ENCODE results near the gene RAB37. TPM values are rescaled to one million over a fixed set of nuclear protein-coding genes. Genes with fewer than 3 reads are reported as not detected.

Gene RAB37
- total and polyA plus RNA-seq, 12 donors: 0.39 to 6.6 (median 2.7) TPM

DNA sequence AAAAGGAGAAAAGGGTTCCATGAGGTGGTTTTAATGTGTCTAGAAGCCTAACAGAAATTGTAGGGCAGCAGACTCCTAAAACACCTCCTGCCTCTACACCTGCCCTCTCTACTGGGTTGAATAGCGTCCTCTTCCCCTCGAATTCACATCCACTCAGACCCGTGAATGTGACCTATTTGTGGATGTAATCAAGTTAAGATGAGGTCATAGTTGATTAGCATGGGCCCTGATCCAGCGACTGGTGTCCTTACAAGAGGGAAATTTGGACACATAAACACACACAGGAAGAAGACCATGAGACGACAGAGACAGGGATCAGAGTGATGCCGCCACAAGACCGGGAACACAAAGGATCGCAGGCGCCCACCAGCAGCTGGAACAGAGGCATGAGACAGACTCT is 37.8 kb upstream of the RAB37 start:
- Histone ChIP-seq H3K36me3 (replicated peaks in 1 of 2) (no peaks in the 10 kb centered on the region), H3K27ac (no peak overlapping the region), H3K4me1 (replicated peaks in 1 of 2) (no peaks in the 10 kb centered on the region), H3K27me3 (peaks cover 9% of the 10 kb centered on the region), H3K9me3 (replicated peaks in 1 of 3) (no peaks in the 10 kb centered on the region), H3K4me3 (no peak overlapping the region)
- intact Hi-C loops (cut with DNase I): no loop called here
- DNase-seq: no peak
- TF ChIP-seq POLR2A (IDR thresholded peaks at IDR 0.05): no peak
- TF ChIP-seq, protein P1, sequence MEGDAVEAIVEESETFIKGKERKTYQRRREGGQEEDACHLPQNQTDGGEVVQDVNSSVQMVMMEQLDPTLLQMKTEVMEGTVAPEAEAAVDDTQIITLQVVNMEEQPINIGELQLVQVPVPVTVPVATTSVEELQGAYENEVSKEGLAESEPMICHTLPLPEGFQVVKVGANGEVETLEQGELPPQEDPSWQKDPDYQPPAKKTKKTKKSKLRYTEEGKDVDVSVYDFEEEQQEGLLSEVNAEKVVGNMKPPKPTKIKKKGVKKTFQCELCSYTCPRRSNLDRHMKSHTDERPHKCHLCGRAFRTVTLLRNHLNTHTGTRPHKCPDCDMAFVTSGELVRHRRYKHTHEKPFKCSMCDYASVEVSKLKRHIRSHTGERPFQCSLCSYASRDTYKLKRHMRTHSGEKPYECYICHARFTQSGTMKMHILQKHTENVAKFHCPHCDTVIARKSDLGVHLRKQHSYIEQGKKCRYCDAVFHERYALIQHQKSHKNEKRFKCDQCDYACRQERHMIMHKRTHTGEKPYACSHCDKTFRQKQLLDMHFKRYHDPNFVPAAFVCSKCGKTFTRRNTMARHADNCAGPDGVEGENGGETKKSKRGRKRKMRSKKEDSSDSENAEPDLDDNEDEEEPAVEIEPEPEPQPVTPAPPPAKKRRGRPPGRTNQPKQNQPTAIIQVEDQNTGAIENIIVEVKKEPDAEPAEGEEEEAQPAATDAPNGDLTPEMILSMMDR (IDR thresholded peaks at IDR 0.05): no peak
- WGBS, 4 donors: 73 to 80% (median 78%) methylated on average over 9 of the region's 9 CpGs

DNA sequence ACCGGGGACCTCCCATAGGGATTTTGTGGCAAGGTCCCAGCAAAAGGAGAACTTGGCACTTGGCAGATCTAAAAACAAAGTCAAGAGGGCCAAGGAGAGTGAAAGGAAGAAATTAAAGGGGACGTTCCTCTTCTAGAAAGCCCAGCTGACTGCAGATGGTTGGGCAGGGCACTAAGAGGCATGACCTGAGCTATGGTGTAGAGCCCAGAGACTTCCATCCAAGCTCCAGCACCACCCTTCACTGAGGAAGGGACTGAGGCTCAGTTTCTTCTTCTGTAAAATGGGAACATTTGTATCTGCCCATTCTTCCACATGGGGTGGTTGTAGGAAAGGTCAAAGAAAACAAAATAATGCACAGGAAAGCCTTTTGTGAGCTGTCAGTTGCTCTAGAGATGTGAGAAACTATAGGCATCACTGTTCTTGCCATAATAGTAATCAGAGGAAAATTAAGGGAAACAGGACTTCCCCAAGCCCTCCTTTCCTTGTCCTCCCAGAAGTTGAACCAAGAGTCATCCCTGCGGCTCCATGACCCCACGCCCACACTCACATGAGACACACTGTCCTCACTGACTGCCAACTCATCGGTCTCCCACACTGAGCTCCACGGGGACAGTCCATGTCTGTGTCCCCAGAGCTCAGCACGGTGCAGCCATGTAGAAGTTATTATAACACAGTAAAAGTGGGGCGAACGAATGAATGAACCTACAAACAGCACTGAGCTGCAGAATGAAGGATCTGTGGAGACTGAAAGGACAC is 34.8 kb upstream of the RAB37 start:
- peaks cover 5% of the 10 kb centered on the region for H3K27me3 ChIP-seq
- DNase-seq: no peak
- no peak overlapping the region for H3K27ac ChIP-seq
- H3K4me1 ChIP-seq (replicated peaks in 1 of 2): no peaks in the 10 kb centered on the region
- intact Hi-C loops (cut with DNase I): no loop called here
- no peak overlapping the region for H3K4me3 ChIP-seq
- 58 to 68% (median 64%) methylated on average over 8 to 9 of the region's 9 CpGs for WGBS, 4 donors
- TF ChIP-seq, protein P1 (IDR thresholded peaks at IDR 0.05): no peak
- no peak for TF ChIP-seq POLR2A (IDR thresholded peaks at IDR 0.05)
- no peaks in the 10 kb centered on the region for H3K36me3 ChIP-seq (replicated peaks in 1 of 2)
- no peaks in the 10 kb centered on the region for H3K9me3 ChIP-seq (replicated peaks in 1 of 3)

DNA sequence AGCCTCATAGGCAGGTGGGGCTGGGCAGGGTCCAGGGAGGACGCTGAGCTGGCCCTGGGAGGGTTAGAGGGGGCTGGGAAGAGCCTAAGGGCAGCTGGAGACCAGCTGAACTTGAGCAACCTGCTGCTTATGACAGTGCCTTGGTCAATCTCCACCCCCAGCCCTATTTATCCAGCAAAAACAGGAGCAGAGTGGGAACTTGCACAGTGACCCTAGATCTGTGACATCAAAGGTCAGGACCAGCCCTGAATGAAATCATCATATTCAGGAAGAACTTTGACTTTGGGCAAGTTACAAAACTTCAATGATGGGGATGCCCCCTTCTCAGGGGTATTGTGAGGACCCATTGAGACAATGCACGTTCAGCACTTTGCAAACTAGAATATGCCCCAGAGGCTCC is 33.7 kb upstream of the RAB37 start:
- no peak for TF ChIP-seq POLR2A (IDR thresholded peaks at IDR 0.05)
- TF ChIP-seq, protein P1 (IDR thresholded peaks at IDR 0.05): no peak
- Histone ChIP-seq H3K27me3 (peaks cover 5% of the 10 kb centered on the region), H3K4me3 (no peak overlapping the region), H3K27ac (no peak overlapping the region), H3K4me1 (replicated peaks in 1 of 2) (no peaks in the 10 kb centered on the region), H3K36me3 (replicated peaks in 1 of 2) (no peaks in the 10 kb centered on the region), H3K9me3 (replicated peaks in 1 of 3) (no peaks in the 10 kb centered on the region)
- WGBS, 4 donors: 52 to 78% (median 66%) methylated on average over 1 to 2 of the region's 2 CpGs
- intact Hi-C loops (cut with DNase I): no loop called here
- no peak for DNase-seq

DNA sequence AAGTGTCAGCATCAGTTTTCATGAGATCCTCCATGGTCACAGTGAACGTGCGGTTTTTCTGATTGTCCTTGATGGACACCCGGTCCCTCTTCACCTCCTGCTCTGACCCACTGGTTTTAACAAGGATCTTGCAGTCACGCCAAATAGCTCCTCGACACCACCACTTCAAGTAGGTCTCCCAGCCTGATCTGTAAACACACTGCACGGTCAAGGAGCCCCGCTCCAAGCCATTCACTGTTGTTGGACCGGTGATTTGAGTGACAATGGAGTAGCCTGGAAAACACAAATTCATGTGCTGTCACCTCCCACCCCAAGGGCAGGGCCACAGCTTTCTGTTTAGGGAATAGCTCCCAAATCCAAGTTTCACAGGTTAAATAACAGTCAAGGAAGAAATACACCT is 32.5 kb upstream of the RAB37 start:
- Histone ChIP-seq H3K27ac (no peak overlapping the region), H3K4me3 (no peak overlapping the region), H3K27me3 (peaks cover 5% of the 10 kb centered on the region), H3K9me3 (replicated peaks in 1 of 3) (no peaks in the 10 kb centered on the region), H3K36me3 (replicated peaks in 1 of 2) (no peaks in the 10 kb centered on the region), H3K4me1 (replicated peaks in 1 of 2) (no peaks in the 10 kb centered on the region)
- TF ChIP-seq, protein P1 (IDR thresholded peaks at IDR 0.05): no peak
- no peak for TF ChIP-seq POLR2A (IDR thresholded peaks at IDR 0.05)
- DNase-seq: no peak
- intact Hi-C loops (cut with DNase I): no loop called here
- 71 to 87% (median 84%) methylated on average over 8 of the region's 8 CpGs for WGBS, 4 donors

All from adrenal gland (tissue), 12 donors.